ENCODE data around the gene COL26A1.

The COL26A1 gene

DNA sequence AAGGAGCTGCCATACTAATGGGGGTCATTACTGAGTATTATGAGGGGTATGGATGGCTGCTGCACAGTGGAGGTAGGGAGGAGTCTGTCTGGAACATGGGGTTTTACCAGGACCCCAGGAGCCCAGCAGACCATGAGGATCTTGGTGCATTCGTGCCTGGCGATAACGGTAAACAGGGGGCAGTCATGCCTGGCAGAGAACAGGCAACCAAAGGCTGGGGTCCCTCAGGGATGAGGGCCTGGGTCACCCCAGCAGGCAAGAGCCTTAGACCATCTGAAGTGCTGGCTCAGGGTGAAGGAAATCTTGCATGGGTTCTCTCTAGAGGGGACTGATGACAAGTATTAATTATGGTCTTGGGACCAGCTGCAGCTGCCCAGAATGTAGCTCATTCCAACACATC is 220.3 kb downstream of the COL26A1 start:
- DNase-seq (ENCODE audit: low read depth in 1 of 2, low spot score in 1 of 2): no peak
- H3K4me3 ChIP-seq (replicated peaks; ENCODE audit: insufficient read depth, low read length): no peak overlapping the region
- TF ChIP-seq SPI1 (IDR thresholded peaks at IDR 0.05; ENCODE audit: borderline replicate concordance, low read depth): no peak
- no peak for TF ChIP-seq GABPA (IDR thresholded peaks at IDR 0.05; ENCODE audit: low read depth)
- TF ChIP-seq, protein P1, sequence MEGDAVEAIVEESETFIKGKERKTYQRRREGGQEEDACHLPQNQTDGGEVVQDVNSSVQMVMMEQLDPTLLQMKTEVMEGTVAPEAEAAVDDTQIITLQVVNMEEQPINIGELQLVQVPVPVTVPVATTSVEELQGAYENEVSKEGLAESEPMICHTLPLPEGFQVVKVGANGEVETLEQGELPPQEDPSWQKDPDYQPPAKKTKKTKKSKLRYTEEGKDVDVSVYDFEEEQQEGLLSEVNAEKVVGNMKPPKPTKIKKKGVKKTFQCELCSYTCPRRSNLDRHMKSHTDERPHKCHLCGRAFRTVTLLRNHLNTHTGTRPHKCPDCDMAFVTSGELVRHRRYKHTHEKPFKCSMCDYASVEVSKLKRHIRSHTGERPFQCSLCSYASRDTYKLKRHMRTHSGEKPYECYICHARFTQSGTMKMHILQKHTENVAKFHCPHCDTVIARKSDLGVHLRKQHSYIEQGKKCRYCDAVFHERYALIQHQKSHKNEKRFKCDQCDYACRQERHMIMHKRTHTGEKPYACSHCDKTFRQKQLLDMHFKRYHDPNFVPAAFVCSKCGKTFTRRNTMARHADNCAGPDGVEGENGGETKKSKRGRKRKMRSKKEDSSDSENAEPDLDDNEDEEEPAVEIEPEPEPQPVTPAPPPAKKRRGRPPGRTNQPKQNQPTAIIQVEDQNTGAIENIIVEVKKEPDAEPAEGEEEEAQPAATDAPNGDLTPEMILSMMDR (IDR thresholded peaks at IDR 0.05; ENCODE audit: insufficient read depth, low read length): no peak
- TF ChIP-seq, protein P2, sequence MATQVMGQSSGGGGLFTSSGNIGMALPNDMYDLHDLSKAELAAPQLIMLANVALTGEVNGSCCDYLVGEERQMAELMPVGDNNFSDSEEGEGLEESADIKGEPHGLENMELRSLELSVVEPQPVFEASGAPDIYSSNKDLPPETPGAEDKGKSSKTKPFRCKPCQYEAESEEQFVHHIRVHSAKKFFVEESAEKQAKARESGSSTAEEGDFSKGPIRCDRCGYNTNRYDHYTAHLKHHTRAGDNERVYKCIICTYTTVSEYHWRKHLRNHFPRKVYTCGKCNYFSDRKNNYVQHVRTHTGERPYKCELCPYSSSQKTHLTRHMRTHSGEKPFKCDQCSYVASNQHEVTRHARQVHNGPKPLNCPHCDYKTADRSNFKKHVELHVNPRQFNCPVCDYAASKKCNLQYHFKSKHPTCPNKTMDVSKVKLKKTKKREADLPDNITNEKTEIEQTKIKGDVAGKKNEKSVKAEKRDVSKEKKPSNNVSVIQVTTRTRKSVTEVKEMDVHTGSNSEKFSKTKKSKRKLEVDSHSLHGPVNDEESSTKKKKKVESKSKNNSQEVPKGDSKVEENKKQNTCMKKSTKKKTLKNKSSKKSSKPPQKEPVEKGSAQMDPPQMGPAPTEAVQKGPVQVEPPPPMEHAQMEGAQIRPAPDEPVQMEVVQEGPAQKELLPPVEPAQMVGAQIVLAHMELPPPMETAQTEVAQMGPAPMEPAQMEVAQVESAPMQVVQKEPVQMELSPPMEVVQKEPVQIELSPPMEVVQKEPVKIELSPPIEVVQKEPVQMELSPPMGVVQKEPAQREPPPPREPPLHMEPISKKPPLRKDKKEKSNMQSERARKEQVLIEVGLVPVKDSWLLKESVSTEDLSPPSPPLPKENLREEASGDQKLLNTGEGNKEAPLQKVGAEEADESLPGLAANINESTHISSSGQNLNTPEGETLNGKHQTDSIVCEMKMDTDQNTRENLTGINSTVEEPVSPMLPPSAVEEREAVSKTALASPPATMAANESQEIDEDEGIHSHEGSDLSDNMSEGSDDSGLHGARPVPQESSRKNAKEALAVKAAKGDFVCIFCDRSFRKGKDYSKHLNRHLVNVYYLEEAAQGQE (IDR thresholded peaks at IDR 0.05; ENCODE audit: insufficient replicate concordance, low read depth): no peak
- TF ChIP-seq POLR2AphosphoS5 (IDR thresholded peaks at IDR 0.05; ENCODE audit: low read depth): no peak
- no peak overlapping the region for H3K27ac ChIP-seq (replicated peaks)
- no peaks in the 10 kb centered on the region for H3K27me3 ChIP-seq (ENCODE audit: insufficient read depth, poor library complexity, severe bottlenecking)

DNA sequence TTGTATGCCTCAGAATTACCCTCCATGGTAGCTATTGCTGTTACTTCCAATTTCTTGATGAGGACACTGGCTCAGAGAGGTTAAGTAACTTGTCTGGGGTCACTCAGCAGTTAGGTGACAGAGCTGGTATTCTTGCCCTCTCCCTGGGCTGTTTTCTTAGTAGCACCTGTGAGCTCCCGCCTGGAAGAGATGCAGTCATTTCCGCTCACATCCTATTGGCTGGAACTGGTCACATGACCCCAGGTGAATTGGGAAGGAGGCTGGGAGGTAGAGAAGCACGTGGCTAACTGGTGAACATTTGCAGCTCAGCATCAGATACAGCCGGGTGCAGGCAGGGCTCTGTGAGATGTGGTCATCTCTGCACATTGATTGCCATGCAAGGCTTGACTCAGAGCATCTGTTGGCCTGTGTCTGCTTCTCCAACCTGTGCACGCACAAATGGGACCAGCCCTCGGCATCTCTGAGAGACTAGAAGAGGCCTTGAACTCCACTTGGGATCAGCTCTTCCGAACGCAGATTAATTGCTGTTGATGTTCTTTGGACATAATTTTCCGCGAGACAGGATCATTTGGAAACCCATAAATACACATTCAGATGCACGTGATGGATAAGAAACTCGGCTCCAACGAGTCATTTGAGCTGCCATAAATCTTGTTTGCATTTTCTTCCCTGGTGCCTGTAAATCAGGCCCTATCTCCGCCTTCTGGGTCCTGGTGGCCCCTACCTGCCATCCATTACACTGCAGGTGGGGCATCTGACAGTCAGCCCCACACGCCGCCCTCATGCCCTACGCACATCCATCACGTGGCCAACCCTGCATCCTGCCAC is 223.6 kb downstream of the COL26A1 start:
- H3K27me3 ChIP-seq (ENCODE audit: insufficient read depth, poor library complexity, severe bottlenecking): no peaks in the 10 kb centered on the region
- no peak overlapping the region for H3K4me3 ChIP-seq (replicated peaks; ENCODE audit: insufficient read depth, low read length)
- no peak for DNase-seq (ENCODE audit: low read depth in 1 of 2, low spot score in 1 of 2)
- TF ChIP-seq SPI1 (IDR thresholded peaks at IDR 0.05; ENCODE audit: borderline replicate concordance, low read depth) (no peak), POLR2AphosphoS5 (IDR thresholded peaks at IDR 0.05; ENCODE audit: low read depth) (no peak), GABPA (IDR thresholded peaks at IDR 0.05; ENCODE audit: low read depth) (no peak)
- TF ChIP-seq, protein P1 (IDR thresholded peaks at IDR 0.05; ENCODE audit: insufficient read depth, low read length): no peak
- TF ChIP-seq, protein P2 (IDR thresholded peaks at IDR 0.05; ENCODE audit: insufficient replicate concordance, low read depth): no peak
- no peak overlapping the region for H3K27ac ChIP-seq (replicated peaks)

DNA sequence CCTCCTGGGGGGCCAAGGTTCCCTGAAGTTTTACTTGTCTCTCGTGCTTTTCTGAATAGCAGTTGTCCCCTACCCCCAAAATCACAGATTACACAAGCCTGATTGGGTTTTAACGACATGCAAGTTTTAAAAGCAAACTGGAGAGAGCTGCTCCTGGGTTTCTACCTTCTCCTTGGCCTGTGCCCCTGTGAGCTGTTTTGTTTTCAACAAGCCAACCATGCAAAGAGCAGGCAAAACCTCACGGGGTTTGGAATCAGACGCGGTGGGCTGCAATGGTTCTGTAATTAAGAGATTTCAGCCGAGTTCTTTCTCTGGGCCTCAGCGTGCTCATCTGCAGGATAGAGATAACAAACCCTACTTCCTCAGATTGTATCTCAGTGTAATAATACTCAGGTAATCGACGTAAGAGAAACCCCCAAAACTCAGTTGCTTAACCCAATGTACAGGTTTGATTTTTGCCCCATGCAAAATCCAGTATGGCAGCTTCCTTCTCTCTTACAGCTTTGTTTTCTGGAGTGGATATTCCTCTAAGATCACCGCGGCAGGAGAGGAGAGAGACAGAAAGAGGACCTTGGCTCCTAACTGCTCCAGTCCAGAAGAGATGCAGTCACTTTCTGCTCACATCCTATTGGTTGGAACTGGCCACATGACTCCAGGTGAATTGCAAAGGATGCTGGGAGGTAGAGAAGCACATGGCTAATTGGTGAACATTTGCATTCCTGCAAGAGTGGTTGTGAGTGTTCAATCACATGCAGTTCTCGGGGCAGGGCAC is 224.4 kb downstream of the COL26A1 start:
- H3K27me3 ChIP-seq (ENCODE audit: insufficient read depth, poor library complexity, severe bottlenecking): no peaks in the 10 kb centered on the region
- TF ChIP-seq GABPA (IDR thresholded peaks at IDR 0.05; ENCODE audit: low read depth) (no peak), POLR2AphosphoS5 (IDR thresholded peaks at IDR 0.05; ENCODE audit: low read depth) (no peak), SPI1 (IDR thresholded peaks at IDR 0.05; ENCODE audit: borderline replicate concordance, low read depth) (no peak)
- TF ChIP-seq, protein P2 (IDR thresholded peaks at IDR 0.05; ENCODE audit: insufficient replicate concordance, low read depth): no peak
- TF ChIP-seq, protein P1 (IDR thresholded peaks at IDR 0.05; ENCODE audit: insufficient read depth, low read length): no peak
- DNase-seq (ENCODE audit: low read depth in 1 of 2, low spot score in 1 of 2): no peak
- no peak overlapping the region for H3K4me3 ChIP-seq (replicated peaks; ENCODE audit: insufficient read depth, low read length)
- no peak overlapping the region for H3K27ac ChIP-seq (replicated peaks)
